ENCODE data around the gene ZNF8. TPM values are rescaled to one million over a fixed set of nuclear protein-coding genes. Genes with fewer than 3 reads are reported as not detected.
A peak's percentile ranks its signal among the peaks of the same experiment; 100 is the strongest.

ZNF8 gene
- total and polyA plus RNA-seq, 2 of the 4 experiments (the other 2 are of a cell fraction): 2.1 to 3.9 TPM

DNA sequence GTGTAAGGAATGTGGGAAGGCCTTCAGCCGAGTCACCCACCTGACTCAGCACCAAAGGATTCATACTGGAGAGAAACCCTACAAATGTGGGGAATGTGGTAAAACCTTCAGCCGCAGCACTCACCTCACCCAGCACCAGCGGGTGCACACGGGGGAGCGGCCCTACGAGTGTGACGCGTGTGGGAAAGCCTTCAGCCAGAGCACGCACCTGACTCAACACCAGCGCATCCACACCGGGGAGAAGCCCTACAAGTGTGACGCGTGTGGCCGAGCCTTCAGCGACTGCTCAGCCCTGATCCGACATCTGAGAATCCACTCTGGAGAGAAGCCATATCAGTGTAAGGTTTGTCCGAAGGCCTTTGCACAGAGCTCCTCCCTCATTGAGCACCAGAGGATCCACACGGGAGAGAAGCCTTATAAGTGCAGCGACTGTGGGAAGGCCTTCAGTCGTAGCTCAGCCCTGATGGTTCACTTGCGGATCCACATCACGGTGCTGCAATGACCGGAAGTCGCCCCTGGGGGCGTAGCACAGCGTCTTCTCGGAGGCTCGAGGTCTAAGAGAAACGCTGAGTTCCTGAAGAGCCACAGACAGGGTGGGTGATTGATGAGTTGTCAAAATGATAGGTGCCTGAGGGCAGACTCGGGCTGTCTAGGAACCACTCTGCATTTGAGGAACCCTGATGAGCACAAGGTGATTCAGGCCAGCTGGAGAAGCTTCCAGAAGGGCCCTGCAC, 60.2 kb downstream of the ZNF8 start:
- no TSS peak for BruUV-seq (replicated peaks)
- no peak overlapping the region for H3K27ac ChIP-seq (ENCODE audit: insufficient read depth, low read length)
- H3K4me1 ChIP-seq (ENCODE audit: control insufficient read depth, insufficient read depth, low read length): no peaks in the 10 kb centered on the region
- H3K9ac ChIP-seq (ENCODE audit: low read depth, low read length): no peak overlapping the region
- CTCF ChIA-PET: no interaction called here
- H3K4me2 ChIP-seq (ENCODE audit: low read depth, low read length): no peak overlapping the region
- ATAC-seq (ENCODE audit: low read depth) (no peak), DNase-seq (peak; percentile 7)
- no peak overlapping the region for H2BK5ac ChIP-seq (ENCODE audit: low read depth, low read length, poor library complexity, severe bottlenecking)
- H3K36me3 ChIP-seq (ENCODE audit: control insufficient read depth, insufficient read depth, low read length): peaks cover 47% of the 10 kb centered on the region
- no peak overlapping the region for H3K4ac ChIP-seq (ENCODE audit: low read depth, low read length)
- no peak overlapping the region for H4K91ac ChIP-seq (ENCODE audit: insufficient read depth, low read depth, low read length)
- no peak overlapping the region for H2BK15ac ChIP-seq (ENCODE audit: low read depth, low read length)
- H2AK5ac ChIP-seq (ENCODE audit: low read depth, low read length): no peak overlapping the region
- no peak overlapping the region for H2BK120ac ChIP-seq (ENCODE audit: low read depth, low read length)
- peak overlapping the region; percentile 37 for H2AK9ac ChIP-seq (replicated peaks; ENCODE audit: low read depth, low read length, poor library complexity)
- H2BK20ac ChIP-seq (ENCODE audit: low read depth, low read length): no peak overlapping the region
- no peaks in the 10 kb centered on the region for H3K27me3 ChIP-seq (ENCODE audit: control insufficient read depth, insufficient read depth, low read length)
- H3K23ac ChIP-seq (ENCODE audit: low read depth, low read length): no peak overlapping the region
- peaks cover 15% of the 10 kb centered on the region for H3K9me3 ChIP-seq (ENCODE audit: control insufficient read depth, insufficient read depth, low read length)
- intact Hi-C loops (cut with micrococcal nuclease) (no loop called here), dilution Hi-C loops (cut with HindIII; ENCODE audit: low sequenced_read_pairs, unreplicated experiment) (no loop called here), in situ Hi-C loops (cut with MboI; ENCODE audit: low sequenced_read_pairs) (no loop called here)
- POLR2A ChIA-PET (ENCODE audit: unreplicated experiment): no interaction called here
- H4K20me1 ChIP-seq (ENCODE audit: insufficient read depth, low read length): peaks cover 12% of the 10 kb centered on the region; the same call in 1 of the 2 replicates
- no peak overlapping the region for H3K14ac ChIP-seq (replicated peaks; ENCODE audit: low read depth, low read length)
- H3K56ac ChIP-seq (ENCODE audit: extremely low read depth, insufficient read depth, low read length): no peak overlapping the region
- WGBS, 2 experiments (ENCODE audit: extremely low coverage in 2 of 2, insufficient read length in 1 of 2): 72% methylated on average over 19 of the region's 30 CpGs; no CpG with 5 or more reads in 1 of the 2 experiments
- peaks cover 10% of the 10 kb centered on the region; the same call in 1 of the 2 replicates for H3K9me1 ChIP-seq (ENCODE audit: insufficient read depth, low read length)
- no peak overlapping the region for H4K8ac ChIP-seq (ENCODE audit: low read depth in 2 of 2, low read length in 2 of 2)
- H3K79me1 ChIP-seq (ENCODE audit: low read depth in 1 of 2, low read length in 2 of 2): peaks cover 25 to 49% of the 10 kb centered on the region in 2 experiments
- no peak overlapping the region for H4K5ac ChIP-seq (ENCODE audit: low read depth, low read length)
- no peak overlapping the region for H3K4me3 ChIP-seq (ENCODE audit: insufficient read depth, low read depth, low read length)
- H3K18ac ChIP-seq (ENCODE audit: low read depth, low read length): no peak overlapping the region
- H2AFZ ChIP-seq (replicated peaks; ENCODE audit: low read length, poor library complexity): no peak overlapping the region
- TF ChIP-seq MXI1 (IDR thresholded peaks at IDR 0.05; ENCODE audit: borderline replicate concordance, low read depth, low read length): no peak
- TF ChIP-seq NFE2L2 (IDR thresholded peaks at IDR 0.05; ENCODE audit: low read depth, low read length): no peak
- no peak for TF ChIP-seq RAD21 (IDR thresholded peaks at IDR 0.05; ENCODE audit: low read length)
- no peak for TF ChIP-seq FOS (IDR thresholded peaks at IDR 0.05; ENCODE audit: low read depth, low read length)
- TF ChIP-seq, protein P1, sequence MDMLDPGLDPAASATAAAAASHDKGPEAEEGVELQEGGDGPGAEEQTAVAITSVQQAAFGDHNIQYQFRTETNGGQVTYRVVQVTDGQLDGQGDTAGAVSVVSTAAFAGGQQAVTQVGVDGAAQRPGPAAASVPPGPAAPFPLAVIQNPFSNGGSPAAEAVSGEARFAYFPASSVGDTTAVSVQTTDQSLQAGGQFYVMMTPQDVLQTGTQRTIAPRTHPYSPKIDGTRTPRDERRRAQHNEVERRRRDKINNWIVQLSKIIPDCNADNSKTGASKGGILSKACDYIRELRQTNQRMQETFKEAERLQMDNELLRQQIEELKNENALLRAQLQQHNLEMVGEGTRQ (IDR thresholded peaks at IDR 0.05; ENCODE audit: low read depth, low read length): no peak
- TF ChIP-seq RCOR1 (IDR thresholded peaks at IDR 0.05; ENCODE audit: insufficient replicate concordance, low read length): no peak
- TF ChIP-seq BHLHE40 (IDR thresholded peaks at IDR 0.05; ENCODE audit: low read depth, low read length): no peak
- no peak for TF ChIP-seq SMC3 (IDR thresholded peaks at IDR 0.05; ENCODE audit: low read depth, low read length)
- no peak for TF ChIP-seq CHD1 (IDR thresholded peaks at IDR 0.05; ENCODE audit: low read depth, low read length)
